GM12874 (cell line): ENCODE measurements around the gene SHISA6.

ENCODE experiments used
- CTCF ChIP-seq: IDR thresholded peaks from 2 replicates; pipeline ENCODE4 v1.5.1; 2011; ENCODE audit warnings: low read depth, mild to moderate bottlenecking, control low read depth, low read length, moderate library complexity; ENCODE audit not compliant: insufficient read depth

Gene SHISA6

DNA sequence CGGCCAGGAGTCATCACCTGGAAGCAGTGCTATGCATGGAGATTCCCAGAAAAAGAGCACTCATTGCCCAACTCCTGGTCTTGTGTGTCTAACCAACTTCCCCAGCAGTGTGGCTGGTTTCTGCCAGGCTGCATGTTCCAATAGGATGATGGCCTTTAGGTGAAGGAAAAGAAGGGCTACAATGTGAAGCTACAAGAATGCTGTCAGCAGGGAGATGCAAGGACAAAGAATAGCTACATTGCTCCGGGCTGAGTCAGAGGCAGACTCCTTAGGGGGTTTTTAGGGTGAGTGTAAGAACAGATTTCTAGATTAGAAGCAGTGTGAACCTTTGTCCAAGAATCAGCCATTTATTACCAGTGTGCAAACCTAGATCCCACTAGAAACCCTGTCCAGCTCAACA, 294.2 kb downstream of the SHISA6 start:
- no peak for TF ChIP-seq CTCF

- TF ChIP-seq CTCF: no peak
Measured at GRCh38 chr17:11538366-11538765, 297.4 kb downstream of the SHISA6 start.

- TF ChIP-seq CTCF: no peak
Measured at GRCh38 chr17:11539637-11540036, 298.6 kb downstream of the SHISA6 start.

- TF ChIP-seq CTCF: no peak
Measured at GRCh38 chr17:11545002-11545401, 304.0 kb downstream of the SHISA6 start.

DNA sequence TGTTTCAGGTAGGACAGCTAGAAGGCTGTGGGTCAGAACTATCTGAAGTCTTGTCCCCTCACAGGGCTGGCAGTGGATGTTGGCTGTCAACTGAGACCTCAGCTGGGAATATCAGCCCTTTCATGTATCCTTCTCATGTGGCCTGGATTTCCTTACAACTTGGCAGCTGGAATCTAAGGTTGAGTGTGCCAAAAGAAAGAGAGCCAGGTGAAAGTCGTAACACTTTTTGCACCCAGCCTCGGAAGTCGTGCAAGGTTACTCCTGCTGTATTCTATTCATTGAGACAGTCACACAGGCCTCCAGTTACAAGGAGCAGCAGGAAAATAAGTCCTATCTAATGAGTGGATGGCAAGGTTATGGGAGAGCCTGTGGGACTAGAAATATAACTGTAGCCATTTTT, 304.7 kb downstream of the SHISA6 start:
- no peak for TF ChIP-seq CTCF

DNA sequence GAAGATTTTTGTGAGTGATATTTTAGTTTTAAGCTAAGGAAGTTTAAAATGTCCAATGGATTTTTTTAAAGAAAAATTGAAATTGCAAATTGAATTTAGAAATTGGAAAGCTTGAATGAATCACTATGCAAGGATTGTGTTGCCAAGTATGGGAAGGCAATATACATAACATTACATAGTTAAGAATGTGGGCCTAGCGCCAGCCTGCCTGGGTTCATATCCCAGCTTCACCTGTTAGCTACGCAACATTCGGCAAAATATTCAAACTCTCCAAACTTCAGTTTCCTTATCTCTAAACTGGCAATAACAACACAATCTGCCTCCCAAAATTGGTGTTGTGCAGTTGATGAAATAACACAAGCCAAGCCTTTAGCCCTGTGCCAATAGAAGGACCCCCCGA, 306.8 kb downstream of the SHISA6 start:
- no peak for TF ChIP-seq CTCF

DNA sequence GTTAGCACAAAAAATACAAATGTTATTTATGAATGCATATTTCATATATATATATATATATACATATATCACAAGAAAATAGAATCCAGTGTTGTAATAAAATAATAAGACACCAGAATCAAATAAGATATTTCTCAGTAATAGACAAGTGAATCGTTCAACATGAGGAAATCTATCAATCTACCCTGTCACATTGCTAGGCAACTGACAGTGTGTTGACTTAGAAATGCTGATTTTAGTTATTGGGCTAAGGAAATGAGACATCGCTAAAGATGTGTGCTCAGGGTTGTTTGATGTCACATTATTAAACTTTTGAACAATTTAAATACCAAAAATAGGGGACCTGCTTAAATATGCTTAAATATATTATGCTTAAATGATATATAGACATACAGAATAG, 307.4 kb downstream of the SHISA6 start:
- TF ChIP-seq CTCF: no peak

DNA sequence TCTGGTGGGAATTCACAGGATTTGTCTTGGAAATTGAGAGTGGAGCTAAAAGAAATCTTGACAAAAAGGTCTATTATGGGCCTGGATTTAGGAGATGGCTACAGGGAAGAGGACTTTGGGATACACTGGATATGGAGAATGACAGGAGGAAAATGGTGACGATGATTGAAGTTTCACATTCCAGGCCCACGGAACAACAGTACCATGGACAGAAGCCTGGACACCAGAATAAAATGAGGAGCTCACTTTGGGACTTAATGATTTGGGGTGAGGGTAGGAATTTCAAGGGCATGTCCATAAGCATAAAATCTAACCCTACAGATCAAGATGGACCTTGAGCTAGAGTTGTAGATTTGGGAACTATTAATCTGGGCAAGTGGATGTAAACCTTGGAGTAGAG, 309.4 kb downstream of the SHISA6 start:
- TF ChIP-seq CTCF: no peak
